Breast epithelium (tissue), 3 donors: ENCODE data around the gene TNNI2.

ENCODE experiments used
- CTCF ChIP-seq, 3 donors: fragments of 450-650 bp; IDR thresholded peaks; one replicate each; pipeline ENCODE4 v1.5.1; 2016 to 2017; ENCODE audit warnings: antibody characterized with exemption in 3 of 3, mild to moderate bottlenecking in 3 of 3, moderate library complexity in 3 of 3
- POLR2A ChIP-seq: fragments of 450-650 bp; IDR thresholded peaks from one replicate; pipeline ENCODE4 v1.6.1; 2016; ENCODE audit warnings: antibody characterized with exemption, mild to moderate bottlenecking, moderate library complexity
- POLR2AphosphoS5 ChIP-seq, 3 donors: sonication (generic); formaldehyde crosslinking; IDR thresholded peaks; one replicate each; pipeline ENCODE4 v1.6.1; 2017; ENCODE audit warnings: antibody characterized with exemption in 3 of 3

- no peak for TF ChIP-seq CTCF (IDR thresholded peaks at IDR 0.05)
- no peak for TF ChIP-seq POLR2A
- no peak for TF ChIP-seq POLR2AphosphoS5 (IDR thresholded peaks at IDR 0.05)
These were observed 21.3 kb downstream of the TNNI2 start for GRCh38 chr11:1860108-1860507.
